22Rv1 (cell line): ENCODE results near the gene COL5A3.

Experiments
- CTCF ChIP-seq: fragments of 450-650 bp; IDR thresholded peaks from 2 replicates; pipeline ENCODE4 v1.5.1; 2017; ENCODE audit warnings: mild to moderate bottlenecking
- ZFX ChIP-seq: fragments of 450-650 bp; IDR thresholded peaks from 2 replicates; pipeline ENCODE4 v1.6.1; 2017; ENCODE audit warnings: antibody characterized with exemption, borderline replicate concordance

GRCh38 chr19:9970481-9970880, 39.8 kb downstream of the COL5A3 start:
- TF ChIP-seq CTCF (no peak), ZFX (no peak)
